HepG2 (cell line): ENCODE measurements around the gene PPIP5K2. TPM values are rescaled to one million over a fixed set of nuclear protein-coding genes. Genes with fewer than 3 reads are reported as not detected.

Experiments
- ATAD3A ChIP-seq: sonication (generic); formaldehyde crosslinking; IDR thresholded peaks from 2 replicates; pipeline ENCODE4 v1.4.0; 2020; ENCODE audit warnings: missing genetic modification reagents
- GATAD1 ChIP-seq: IDR thresholded peaks from 2 replicates; pipeline ENCODE4 v1.6.1; 2016; ENCODE audit warnings: missing genetic modification reagents, missing compliant biosample characterization
- HCFC1 ChIP-seq: fragments of 150-350 bp; IDR thresholded peaks from 2 replicates; pipeline ENCODE4 v1.6.1; 2014; ENCODE audit warnings: low read depth, low read length
- HNRNPLL ChIP-seq: fragments of 200-400 bp; formaldehyde crosslinking; IDR thresholded peaks from 2 replicates; pipeline ENCODE4 v1.6.1; 2017; ENCODE audit warnings: mild to moderate bottlenecking, low read depth, low read length; ENCODE audit not compliant: poor library complexity, severe bottlenecking
- JUND ChIP-seq: sonication (generic); formaldehyde crosslinking; IDR thresholded peaks from 2 replicates; pipeline ENCODE4 v1.8.0; 2022; ENCODE audit warnings: mild to moderate bottlenecking, missing genetic modification reagents
- KDM3A ChIP-seq: IDR thresholded peaks from 2 replicates; pipeline ENCODE4 v1.6.1; 2018; ENCODE audit warnings: low read depth, missing compliant biosample characterization
- MED13 ChIP-seq: sonication (generic); formaldehyde crosslinking; IDR thresholded peaks from 2 replicates; pipeline ENCODE4 v1.5.0; 2020; ENCODE audit warnings: missing genetic modification reagents
- MIER2 ChIP-seq: IDR thresholded peaks from 2 replicates; pipeline ENCODE4 v1.6.1; 2016; ENCODE audit warnings: missing biosample characterization, missing genetic modification reagents
- MTA3 ChIP-seq: sonication (generic); formaldehyde crosslinking; IDR thresholded peaks from 2 replicates; pipeline ENCODE4 v1.4.0; 2020; ENCODE audit warnings: missing genetic modification reagents
- MXD4 ChIP-seq: IDR thresholded peaks from 2 replicates; pipeline ENCODE4 v1.6.1; 2016; ENCODE audit warnings: mild to moderate bottlenecking, missing biosample characterization, missing genetic modification reagents
- RORA ChIP-seq: sonication (generic); formaldehyde crosslinking; IDR thresholded peaks from 2 replicates; pipeline ENCODE4 v1.5.0; 2020; ENCODE audit warnings: mild to moderate bottlenecking, missing genetic modification reagents, moderate library complexity
- SETDB1 ChIP-seq: sonication (generic); formaldehyde crosslinking; IDR thresholded peaks from 2 replicates; pipeline ENCODE4 v1.5.1; 2020; ENCODE audit warnings: missing genetic modification reagents, mild to moderate bottlenecking, borderline replicate concordance
- SRY ChIP-seq: sonication (generic); formaldehyde crosslinking; IDR thresholded peaks from 2 replicates; pipeline ENCODE4 v1.8.0; 2022; ENCODE audit warnings: mild to moderate bottlenecking, missing genetic modification reagents
- ZBTB3 ChIP-seq: sonication (generic); formaldehyde crosslinking; IDR thresholded peaks from 2 replicates; pipeline ENCODE4 v1.4.0; 2020; ENCODE audit warnings: low read depth, mild to moderate bottlenecking, moderate library complexity, missing genetic modification reagents, borderline replicate concordance
- ZFAT ChIP-seq: sonication (generic); formaldehyde crosslinking; conservative IDR thresholded peaks from 2 replicates; pipeline ENCODE4 v1.8.1; 2023; ENCODE audit warnings: missing genetic modification reagents, inconsistent platforms
- ZKSCAN8 ChIP-seq: IDR thresholded peaks from 2 replicates; pipeline ENCODE4 v1.6.1; 2016; ENCODE audit warnings: borderline replicate concordance, missing genetic modification reagents, missing compliant biosample characterization
- ZNF296 ChIP-seq: sonication (generic); formaldehyde crosslinking; conservative IDR thresholded peaks from 2 replicates; pipeline ENCODE4 v1.5.0; 2020; ENCODE audit warnings: mild to moderate bottlenecking, missing genetic modification reagents
- ZNF354B ChIP-seq: sonication (generic); formaldehyde crosslinking; IDR thresholded peaks from 2 replicates; pipeline ENCODE4 v1.8.0; 2022; ENCODE audit warnings: mild to moderate bottlenecking, missing genetic modification reagents
- ZNF431 ChIP-seq: sonication (generic); formaldehyde crosslinking; IDR thresholded peaks from 2 replicates; pipeline ENCODE4 v1.9.0; 2022; ENCODE audit warnings: missing genetic modification reagents, low read depth, mild to moderate bottlenecking, borderline replicate concordance
- ZNF749 ChIP-seq: sonication (generic); formaldehyde crosslinking; IDR thresholded peaks from 2 replicates; pipeline ENCODE4 v1.8.0; 2022; ENCODE audit warnings: mild to moderate bottlenecking, missing genetic modification reagents, moderate library complexity, borderline replicate concordance
- ZNF777 ChIP-seq: sonication (generic); formaldehyde crosslinking; IDR thresholded peaks from 2 replicates; pipeline ENCODE4 v1.4.0; 2020; ENCODE audit warnings: missing genetic modification reagents
- ZNF839 ChIP-seq: sonication (generic); formaldehyde crosslinking; IDR thresholded peaks from 2 replicates; pipeline ENCODE4 v1.4.0; 2020; ENCODE audit warnings: missing genetic modification reagents, mild to moderate bottlenecking, borderline replicate concordance
- polyA plus RNA-seq, 8 experiments: library from polyadenylated mRNA; depleted of rRNA in 3 of 8; stranded (reverse) in 7 of 8; unstranded in 1 of 8; fragments of >200 nt; fragmentation: Illumina TruSeq in 4 of 8; extraction: Trizol in 4 of 8; gene quantifications; 2 replicates each; pipeline versions ENCODE4 v1.2.1 to v1.2.3, GENCODE V29; 2011 to 2016; ENCODE audit warnings: low read depth in 4 of 8, missing spikeins in 1 of 8, mixed read lengths in 1 of 8; ENCODE audit not compliant: insufficient read depth in 1 of 8
- total RNA-seq, 5 experiments: library from RNA; depleted of rRNA; stranded (reverse); fragments of >200 nt; fragmentation: Illumina TruSeq; extraction: Trizol; gene quantifications; 2 replicates each; pipeline ENCODE4 v1.2.3, GENCODE V29; 2016; ENCODE audit warnings: low read depth in 1 of 5
- TF ChIP-seq, protein P1 (sequence below): sonication (generic); formaldehyde crosslinking; IDR thresholded peaks from 2 replicates; pipeline ENCODE4 v1.8.1; 2023; ENCODE audit warnings: mild to moderate bottlenecking, missing genetic modification reagents, borderline replicate concordance
- TF ChIP-seq, protein P2 (sequence below): sonication (generic); formaldehyde crosslinking; IDR thresholded peaks from 2 replicates; pipeline ENCODE4 v1.4.0; 2020; ENCODE audit warnings: missing genetic modification reagents, borderline replicate concordance
- TF ChIP-seq, protein P3 (sequence below): IDR thresholded peaks from 2 replicates; pipeline ENCODE4 v1.6.1; 2018; ENCODE audit warnings: missing genetic modification reagents

The PPIP5K2 gene
- total and polyA plus RNA-seq, 2 of the 13 experiments (the other 11 are each of a cell fraction or from before 2014, with no cell fraction given) = 19.7 to 45.6 TPM

DNA sequence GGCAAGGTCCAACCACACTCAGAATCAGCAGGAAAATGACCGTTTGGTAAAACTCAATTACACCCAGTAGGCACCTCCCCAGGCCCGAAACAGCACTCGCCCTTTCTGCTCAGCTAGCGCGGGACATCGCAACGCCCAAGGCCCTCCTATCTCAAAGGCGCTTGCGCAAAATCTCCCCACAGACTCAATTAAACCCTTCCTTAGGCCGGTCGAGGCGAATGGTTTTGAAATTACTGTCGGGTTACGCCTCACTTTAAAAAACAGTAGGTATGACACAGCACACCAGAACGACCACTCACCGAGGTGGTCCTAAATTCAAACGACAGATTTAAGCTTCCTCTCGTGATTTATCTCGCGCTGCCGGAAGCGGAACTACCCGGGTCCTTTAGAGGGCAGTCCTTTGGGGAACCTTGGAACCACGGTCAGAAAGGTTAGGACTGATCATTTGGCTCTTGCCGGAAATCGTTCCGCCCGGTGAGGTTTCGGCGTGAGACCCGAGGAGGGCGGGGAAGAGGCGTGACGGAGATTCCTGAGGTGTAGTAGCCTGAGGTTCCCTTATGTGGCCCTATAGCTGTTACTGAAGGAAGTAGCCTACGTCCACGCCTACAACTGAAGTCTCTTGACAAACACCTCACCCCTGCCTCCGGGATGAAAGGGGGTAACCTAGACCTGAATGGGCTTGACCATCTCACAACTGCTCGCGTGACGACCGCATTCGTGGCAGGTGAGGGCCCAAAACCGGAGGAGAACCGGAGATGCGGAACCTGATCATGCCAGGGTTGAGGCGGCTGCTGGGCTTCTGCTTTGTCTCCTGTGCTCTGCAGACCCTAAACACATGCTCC is at the start of gene PPIP5K2, which contains the start of gene GIN1 (continued):
- TF ChIP-seq, protein P1, sequence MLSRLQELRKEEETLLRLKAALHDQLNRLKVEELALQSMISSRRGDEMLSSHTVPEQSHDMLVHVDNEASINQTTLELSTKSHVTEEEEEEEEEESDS (CRISPR knock-in tag) = peak; percentile 76; the same call in 1 of the 2 replicates
- TF ChIP-seq SRY (CRISPR knock-in tag) (no peak), MED13 (CRISPR knock-in tag) (0 out of 2 replicates have a peak, but pooled peaks have one; percentile 35), SETDB1 (CRISPR knock-in tag) (no peak), ZFAT (CRISPR knock-in tag) (peak; percentile 54; the same call in 1 of the 2 replicates), GATAD1 (CRISPR knock-in tag) (peak; percentile 96), ZNF354B (CRISPR knock-in tag) (peak; percentile 72; the same call in 1 of the 2 replicates), MXD4 (CRISPR knock-in tag) (no peak; the same call in 1 of the 2 replicates), MTA3 (CRISPR knock-in tag) (no peak), HCFC1 (peak; percentile 76), ZBTB3 (0 out of 2 replicates have a peak, but pooled peaks have one; percentile 27), ZNF839 (CRISPR knock-in tag) (peak; percentile 41; the same call in 1 of the 2 replicates), RORA (CRISPR knock-in tag) (no peak), ATAD3A (CRISPR knock-in tag) (no peak), ZNF777 (0 out of 2 replicates have a peak, but pooled peaks have one; percentile 39), MIER2 (CRISPR knock-in tag) (peak; percentile 46; the same call in 1 of the 2 replicates), HNRNPLL (peak; percentile 52), ZNF296 (CRISPR knock-in tag) (no peak), ZNF431 (CRISPR knock-in tag) (no peak), ZNF749 (CRISPR knock-in tag) (no peak; the same call in 1 of the 2 replicates), KDM3A (peak; percentile 55; the same call in 1 of the 2 replicates), ZKSCAN8 (CRISPR knock-in tag) (peak; percentile 31; the same call in 1 of the 2 replicates), JUND (CRISPR knock-in tag) (peak; percentile 43)
- TF ChIP-seq, protein P2, sequence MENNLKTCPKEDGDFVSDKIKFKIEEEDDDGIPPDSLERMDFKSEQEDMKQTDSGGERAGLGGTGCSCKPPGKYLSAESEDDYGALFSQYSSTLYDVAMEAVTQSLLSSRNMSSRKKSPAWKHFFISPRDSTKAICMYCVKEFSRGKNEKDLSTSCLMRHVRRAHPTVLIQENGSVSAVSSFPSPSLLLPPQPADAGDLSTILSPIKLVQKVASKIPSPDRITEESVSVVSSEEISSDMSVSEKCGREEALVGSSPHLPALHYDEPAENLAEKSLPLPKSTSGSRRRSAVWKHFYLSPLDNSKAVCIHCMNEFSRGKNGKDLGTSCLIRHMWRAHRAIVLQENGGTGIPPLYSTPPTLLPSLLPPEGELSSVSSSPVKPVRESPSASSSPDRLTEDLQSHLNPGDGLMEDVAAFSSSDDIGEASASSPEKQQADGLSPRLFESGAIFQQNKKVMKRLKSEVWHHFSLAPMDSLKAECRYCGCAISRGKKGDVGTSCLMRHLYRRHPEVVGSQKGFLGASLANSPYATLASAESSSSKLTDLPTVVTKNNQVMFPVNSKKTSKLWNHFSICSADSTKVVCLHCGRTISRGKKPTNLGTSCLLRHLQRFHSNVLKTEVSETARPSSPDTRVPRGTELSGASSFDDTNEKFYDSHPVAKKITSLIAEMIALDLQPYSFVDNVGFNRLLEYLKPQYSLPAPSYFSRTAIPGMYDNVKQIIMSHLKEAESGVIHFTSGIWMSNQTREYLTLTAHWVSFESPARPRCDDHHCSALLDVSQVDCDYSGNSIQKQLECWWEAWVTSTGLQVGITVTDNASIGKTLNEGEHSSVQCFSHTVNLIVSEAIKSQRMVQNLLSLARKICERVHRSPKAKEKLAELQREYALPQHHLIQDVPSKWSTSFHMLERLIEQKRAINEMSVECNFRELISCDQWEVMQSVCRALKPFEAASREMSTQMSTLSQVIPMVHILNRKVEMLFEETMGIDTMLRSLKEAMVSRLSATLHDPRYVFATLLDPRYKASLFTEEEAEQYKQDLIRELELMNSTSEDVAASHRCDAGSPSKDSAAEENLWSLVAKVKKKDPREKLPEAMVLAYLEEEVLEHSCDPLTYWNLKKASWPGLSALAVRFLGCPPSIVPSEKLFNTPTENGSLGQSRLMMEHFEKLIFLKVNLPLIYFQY (CRISPR knock-in tag) = peak; percentile 63; the same call in 1 of the 2 replicates
- TF ChIP-seq, protein P3, sequence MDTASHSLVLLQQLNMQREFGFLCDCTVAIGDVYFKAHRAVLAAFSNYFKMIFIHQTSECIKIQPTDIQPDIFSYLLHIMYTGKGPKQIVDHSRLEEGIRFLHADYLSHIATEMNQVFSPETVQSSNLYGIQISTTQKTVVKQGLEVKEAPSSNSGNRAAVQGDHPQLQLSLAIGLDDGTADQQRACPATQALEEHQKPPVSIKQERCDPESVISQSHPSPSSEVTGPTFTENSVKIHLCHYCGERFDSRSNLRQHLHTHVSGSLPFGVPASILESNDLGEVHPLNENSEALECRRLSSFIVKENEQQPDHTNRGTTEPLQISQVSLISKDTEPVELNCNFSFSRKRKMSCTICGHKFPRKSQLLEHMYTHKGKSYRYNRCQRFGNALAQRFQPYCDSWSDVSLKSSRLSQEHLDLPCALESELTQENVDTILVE = peak; percentile 78
